Activated CD8-positive, alpha-beta memory T cell treated with anti-CD3 and anti-CD28 coated beads, Interleukin-2, amount 10 ng/mL, durations not matched to agents 7 days and 5 days (primary cell): ENCODE results near the gene HAL. TPM values are rescaled to one million over a fixed set of nuclear protein-coding genes. Genes with fewer than 3 reads are reported as not detected.
"Not testable (repeated sequence)": the region's sequence is repeated elsewhere in the genome, so short reads cannot be mapped to it uniquely, and the experiment has no call there.

Experiments
- ATAC-seq: fragments of 150-1000 bp; cut with Tn5 transposase; one replicate; pipeline ENCODE4 v1.10.0; 2021; ENCODE audit warnings: moderate library complexity
- CTCF ChIA-PET: fragments of 350-600 bp; sonication (Branson Sonifier 250); formaldehyde crosslinking; loops from one replicate; lab custom pipeline; 2021; ENCODE audit warnings: antibody characterized with exemption; lab: Charles Lee
- DNase-seq: peaks from one replicate; pipeline ENCODE4 v3.0.0-alpha.2; 2020
- H3K27ac Mint-ChIP-seq: one replicate; pipeline ENCODE4 v1.8.0; 2021; ENCODE audit warnings: mild to moderate bottlenecking, mixed read lengths
- H3K27me3 Mint-ChIP-seq: one replicate; pipeline ENCODE4 v1.8.0; 2021; ENCODE audit warnings: mixed read lengths
- H3K36me3 Mint-ChIP-seq: one replicate; pipeline ENCODE4 v1.8.0; 2021; ENCODE audit warnings: mild to moderate bottlenecking, mixed read lengths
- H3K4me1 Mint-ChIP-seq: one replicate; pipeline ENCODE4 v1.8.0; 2021; ENCODE audit warnings: mixed read lengths
- H3K4me3 Mint-ChIP-seq: one replicate; pipeline ENCODE4 v1.8.0; 2021; ENCODE audit warnings: mild to moderate bottlenecking, moderate library complexity, mixed read lengths
- H3K9me3 Mint-ChIP-seq: one replicate; pipeline ENCODE4 v1.8.0; 2022; ENCODE audit warnings: low read depth, mixed read lengths
- total RNA-seq, 2 experiments: library from RNA; stranded (reverse); gene quantifications; one replicate each; pipeline ENCODE4 v1.2.3, GENCODE V29; 2021

HAL gene
- total RNA-seq, 2 experiments from 2014 or later = 0.16 to 0.38 TPM

DNA sequence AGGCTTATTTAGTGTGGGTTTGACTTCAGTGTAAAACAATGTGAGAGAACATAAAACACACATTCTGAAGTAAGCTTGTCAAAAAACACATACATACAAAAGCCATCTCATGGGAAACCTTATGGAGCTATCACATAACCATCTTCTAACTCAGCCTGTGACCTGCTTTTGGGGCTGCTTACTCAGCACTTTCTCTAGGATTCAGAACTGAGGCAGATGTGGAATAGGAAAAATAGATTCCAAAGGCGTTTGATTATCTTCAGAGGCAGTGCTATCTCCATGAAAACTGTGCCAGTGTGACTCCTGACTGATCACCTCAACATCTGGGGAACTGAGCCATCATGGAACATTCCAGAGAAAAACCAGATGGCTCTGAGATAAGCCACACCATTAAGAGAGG is 13.5 kb downstream of the HAL start:
- H3K27ac Mint-ChIP-seq = no peak overlapping the region
- no peak overlapping the region for H3K4me3 Mint-ChIP-seq
- DNase-seq (peak; percentile 30), ATAC-seq (no peak)
- H3K36me3 Mint-ChIP-seq = no peaks in the 10 kb centered on the region
- CTCF ChIA-PET = interaction anchor here (1.6 kb wide), 1 partner anchor 16 kb away, joined by 3 read pairs; no protein-coding TSS in a partner anchor
- H3K9me3 Mint-ChIP-seq = no peaks in the 10 kb centered on the region
- H3K27me3 Mint-ChIP-seq = no peaks in the 10 kb centered on the region
- H3K4me1 Mint-ChIP-seq = no peaks in the 10 kb centered on the region

DNA sequence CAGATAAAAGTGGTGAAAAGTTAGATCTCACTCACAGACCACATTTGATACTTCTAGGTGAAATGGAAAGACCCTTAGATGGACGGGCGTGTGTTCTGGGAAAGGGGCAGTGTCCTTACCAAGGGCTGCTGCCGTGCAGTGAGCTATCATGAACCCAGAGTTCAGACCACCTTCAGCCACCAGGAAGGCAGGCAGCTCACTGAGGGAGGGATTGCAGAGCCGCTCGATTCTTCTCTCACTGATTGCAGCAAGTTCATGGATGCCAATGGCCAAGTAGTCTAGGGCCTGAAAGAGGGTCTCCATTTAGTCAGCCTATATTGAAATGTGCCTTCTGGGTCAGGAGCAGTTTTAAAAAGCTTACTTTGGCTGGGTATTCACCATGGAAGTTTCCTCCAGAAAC is 15.7 kb downstream of the HAL start:
- H3K4me3 Mint-ChIP-seq = no peak overlapping the region
- CTCF ChIA-PET = no interaction called here
- no peaks in the 10 kb centered on the region for H3K27me3 Mint-ChIP-seq
- no peak for ATAC-seq
- DNase-seq = peak; percentile 12
- H3K4me1 Mint-ChIP-seq = no peaks in the 10 kb centered on the region
- no peaks in the 10 kb centered on the region for H3K9me3 Mint-ChIP-seq
- H3K27ac Mint-ChIP-seq = no peak overlapping the region
- no peaks in the 10 kb centered on the region for H3K36me3 Mint-ChIP-seq

DNA sequence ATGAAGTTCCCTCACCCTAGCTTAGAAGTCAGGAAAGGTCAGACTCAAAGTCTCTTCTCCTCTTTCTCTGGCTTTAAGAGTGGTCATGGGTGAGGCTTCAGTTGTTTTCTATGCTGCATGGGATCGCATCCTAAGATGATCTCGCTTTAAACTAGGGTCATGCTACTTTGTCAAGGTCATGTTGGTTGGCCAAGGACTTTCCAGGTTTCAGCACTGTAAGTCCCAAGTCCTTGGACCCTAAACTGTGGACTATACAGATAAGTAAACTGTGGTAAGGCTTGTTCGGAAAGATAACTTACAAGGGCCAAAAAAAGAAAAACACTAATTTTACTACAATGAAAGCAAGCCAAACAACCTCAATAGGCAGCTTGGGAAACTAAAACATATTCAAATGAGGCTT is 17.4 kb downstream of the HAL start:
- no peak overlapping the region for H3K4me3 Mint-ChIP-seq
- CTCF ChIA-PET = interaction anchor here (1.3 to 2.1 kb wide), 2 partner anchors 14 to 20 kb away, joined by 3 to 7 read pairs; no protein-coding TSS in a partner anchor

GRCh38 chr12:95978351-95978750 is 17.8 kb downstream of the HAL start:
- Mint-ChIP-seq H3K4me3 (no peak overlapping the region), H3K27me3 (no peaks in the 10 kb centered on the region), H3K4me1 (no peaks in the 10 kb centered on the region), H3K27ac (no peak overlapping the region), H3K36me3 (no peaks in the 10 kb centered on the region), H3K9me3 (no peaks in the 10 kb centered on the region)
- DNase-seq (peak; percentile 27), ATAC-seq (no peak)
- CTCF ChIA-PET = interaction anchor here (2.1 kb wide), 1 partner anchor 20 kb away, joined by 7 read pairs; no protein-coding TSS in a partner anchor

More for the DNA sequence above, 17.4 kb downstream of the HAL start:
- ATAC-seq (no peak), DNase-seq (peak; percentile 7)
- H3K9me3 Mint-ChIP-seq = no peaks in the 10 kb centered on the region
- H3K36me3 Mint-ChIP-seq = no peaks in the 10 kb centered on the region
- H3K4me1 Mint-ChIP-seq = no peaks in the 10 kb centered on the region
- no peak overlapping the region for H3K27ac Mint-ChIP-seq
- H3K27me3 Mint-ChIP-seq = no peaks in the 10 kb centered on the region

GRCh38 chr12:95977764-95978305 is 18.3 kb downstream of the HAL start:
- Mint-ChIP-seq H3K4me3 (no peak overlapping the region), H3K27ac (no peak overlapping the region), H3K27me3 (no peaks in the 10 kb centered on the region), H3K9me3 (no peaks in the 10 kb centered on the region), H3K36me3 (no peaks in the 10 kb centered on the region), H3K4me1 (no peaks in the 10 kb centered on the region)
- no peak for ATAC-seq
- peak; percentile 40 for DNase-seq
- CTCF ChIA-PET = interaction anchor here (1.1 to 2.1 kb wide), 2 partner anchors 21 to 23 kb away, joined by 3 to 7 read pairs; no protein-coding TSS in a partner anchor

- Mint-ChIP-seq H3K36me3 (no peaks in the 10 kb centered on the region), H3K9me3 (no peaks in the 10 kb centered on the region), H3K4me1 (no peaks in the 10 kb centered on the region), H3K4me3 (no peak overlapping the region), H3K27ac (no peak overlapping the region), H3K27me3 (no peaks in the 10 kb centered on the region)
- DNase-seq (no peak), ATAC-seq (no peak)
- CTCF ChIA-PET = interaction anchor here (1.1 kb wide), 1 partner anchor 24 kb away, joined by 3 read pairs; no protein-coding TSS in a partner anchor
These were observed 19.7 kb downstream of the HAL start for GRCh38 chr12:95976416-95976832.

GRCh38 chr12:95975491-95975890 is 20.7 kb downstream of the HAL start:
- CTCF ChIA-PET = interaction anchor here (2.2 kb wide), 1 partner anchor 24 kb away, joined by 5 read pairs; no protein-coding TSS in a partner anchor
- Mint-ChIP-seq H3K9me3 (no peaks in the 10 kb centered on the region), H3K27ac (no peak overlapping the region), H3K4me3 (no peak overlapping the region), H3K27me3 (no peaks in the 10 kb centered on the region), H3K36me3 (no peaks in the 10 kb centered on the region), H3K4me1 (no peaks in the 10 kb centered on the region)
- ATAC-seq = no peak
- no peak for DNase-seq

- Mint-ChIP-seq H3K4me1 (no peaks in the 10 kb centered on the region), H3K27me3 (no peaks in the 10 kb centered on the region), H3K27ac (no peak overlapping the region), H3K36me3 (no peaks in the 10 kb centered on the region), H3K4me3 (no peak overlapping the region), H3K9me3 (no peaks in the 10 kb centered on the region)
- CTCF ChIA-PET = interaction anchor here (2.2 kb wide), 1 partner anchor 25 kb away, joined by 5 read pairs; no protein-coding TSS in a partner anchor
- DNase-seq (no peak), ATAC-seq (no peak)
These were observed 21.8 kb downstream of the HAL start for GRCh38 chr12:95974358-95974757.

DNA sequence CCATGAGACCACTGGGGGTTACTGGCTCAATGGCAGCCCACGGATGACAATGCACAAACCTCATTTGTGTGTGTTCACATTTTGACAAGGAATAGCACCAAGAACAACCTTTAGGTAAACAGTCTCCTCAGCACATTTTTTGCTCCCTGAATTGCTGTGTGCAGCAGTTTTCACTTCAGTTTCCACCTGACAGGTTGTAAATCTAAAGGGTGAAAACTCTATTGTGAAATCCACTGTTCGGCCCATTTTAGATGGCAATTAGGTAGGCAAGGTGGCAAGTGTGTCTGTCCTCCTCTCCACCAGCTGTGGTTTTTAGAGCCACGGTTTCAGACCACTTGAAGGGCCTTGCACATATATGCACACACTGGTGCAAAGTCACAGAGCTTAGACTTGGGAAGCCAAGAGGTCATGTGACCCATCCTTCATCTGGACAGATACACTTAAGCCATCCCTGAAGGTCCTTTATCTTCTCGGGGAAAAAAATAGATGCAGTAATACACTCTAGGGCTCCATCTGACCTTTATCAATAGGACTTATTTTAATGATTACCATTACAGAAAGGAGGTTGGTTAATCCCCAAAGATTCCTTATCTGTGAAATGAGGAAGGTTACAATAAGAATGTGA is 23.2 kb downstream of the HAL start:
- no peak for ATAC-seq
- Mint-ChIP-seq H3K9me3 (no peaks in the 10 kb centered on the region), H3K27me3 (no peaks in the 10 kb centered on the region), H3K4me3 (no peak overlapping the region), H3K4me1 (no peaks in the 10 kb centered on the region), H3K27ac (no peak overlapping the region), H3K36me3 (no peaks in the 10 kb centered on the region)
- CTCF ChIA-PET = no interaction called here
- DNase-seq = no peak

DNA sequence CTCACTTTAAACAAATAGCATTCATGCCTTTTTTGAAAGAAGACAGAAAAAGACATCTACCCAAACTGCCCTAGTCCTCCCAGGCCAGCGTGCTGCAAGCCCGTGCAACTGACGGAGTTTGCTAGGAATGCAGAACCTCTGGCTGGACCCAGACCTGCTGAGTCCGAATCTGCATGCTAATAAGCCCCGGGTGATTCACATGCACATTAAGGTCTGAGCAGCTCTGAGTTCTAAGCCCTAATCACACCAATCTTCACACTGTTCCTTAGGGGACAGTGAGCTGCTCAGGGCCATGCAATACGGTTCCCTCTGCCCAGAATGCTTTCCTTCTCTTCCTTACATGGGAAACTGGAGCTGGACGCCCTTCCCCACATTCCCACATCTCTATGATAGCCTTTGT is 25.2 kb downstream of the HAL start:
- CTCF ChIA-PET = interaction anchor here (1.1 kb wide), 1 partner anchor 53 kb away, joined by 3 read pairs; no protein-coding TSS in a partner anchor
- Mint-ChIP-seq H3K4me1 (no peaks in the 10 kb centered on the region), H3K4me3 (no peak overlapping the region), H3K27ac (no peak overlapping the region), H3K27me3 (no peaks in the 10 kb centered on the region), H3K9me3 (no peaks in the 10 kb centered on the region), H3K36me3 (no peaks in the 10 kb centered on the region)
- ATAC-seq (no peak), DNase-seq (no peak)

- ATAC-seq, H3K4me3 Mint-ChIP-seq, CTCF ChIA-PET: not testable (repeated sequence)
These were observed 27.0 kb downstream of the HAL start for GRCh38 chr12:95969116-95969515.

DNA sequence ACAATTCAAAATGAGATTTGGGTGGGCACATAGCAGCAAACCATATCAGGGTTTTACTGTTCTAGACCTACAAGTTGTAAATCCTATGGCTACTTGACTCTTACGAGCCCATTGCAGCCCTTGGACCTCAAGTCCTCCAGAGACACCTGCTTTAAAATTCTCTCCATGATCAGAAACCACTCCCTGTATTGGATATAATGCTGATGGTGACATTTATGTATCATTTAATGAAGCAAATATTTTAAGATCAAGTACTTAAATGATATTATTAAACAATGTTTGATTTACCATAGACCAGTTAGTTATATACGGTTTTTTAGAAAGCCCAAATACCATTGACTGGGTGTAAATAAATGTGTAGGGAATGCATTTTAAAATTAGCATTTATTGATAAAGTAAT is 28.8 kb downstream of the HAL start:
- no peaks in the 10 kb centered on the region for H3K9me3 Mint-ChIP-seq
- H3K4me3 Mint-ChIP-seq = no peak overlapping the region
- H3K4me1 Mint-ChIP-seq = no peaks in the 10 kb centered on the region
- no peaks in the 10 kb centered on the region for H3K27me3 Mint-ChIP-seq
- DNase-seq = no peak
- no peak for ATAC-seq
- H3K27ac Mint-ChIP-seq = no peak overlapping the region
- CTCF ChIA-PET = no interaction called here
- no peaks in the 10 kb centered on the region for H3K36me3 Mint-ChIP-seq

More at GRCh38 chr12:95969116-95969515, 27.0 kb downstream of the HAL start:
- not testable (repeated sequence) for H3K9me3 Mint-ChIP-seq, H3K27ac Mint-ChIP-seq, H3K4me1 Mint-ChIP-seq, H3K36me3 Mint-ChIP-seq, DNase-seq, H3K27me3 Mint-ChIP-seq

DNA sequence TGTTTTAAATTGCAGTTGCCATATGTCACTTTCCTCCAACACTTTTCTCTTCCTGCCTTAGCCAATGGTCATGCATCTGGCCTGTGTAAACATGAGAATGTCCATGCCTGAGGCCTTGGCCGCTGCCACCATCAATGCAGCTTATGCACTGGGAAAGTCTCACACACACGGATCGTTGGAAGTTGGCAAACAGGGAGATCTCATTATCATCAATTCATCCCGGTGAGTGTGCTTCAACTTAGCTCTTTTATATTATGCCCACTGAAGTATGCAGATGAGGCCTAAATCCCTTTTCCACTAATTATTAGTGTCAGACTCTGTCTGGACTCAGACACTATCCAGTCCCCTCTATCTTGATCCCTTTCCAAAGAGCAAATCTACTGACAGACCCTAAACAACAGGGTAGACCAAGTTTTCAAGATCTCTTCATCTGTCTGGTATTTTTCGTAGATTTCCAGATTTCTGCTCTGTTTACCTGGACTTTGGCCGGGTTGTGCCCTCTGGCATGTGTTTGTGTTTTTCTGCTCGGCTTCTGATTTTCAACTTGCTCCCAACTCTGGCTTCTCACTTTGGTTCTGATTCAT is 29.8 kb downstream of the HAL start:
- no peak overlapping the region for H3K27ac Mint-ChIP-seq
- H3K36me3 Mint-ChIP-seq = no peaks in the 10 kb centered on the region
- CTCF ChIA-PET = interaction anchor here (1.0 to 1.8 kb wide), 2 partner anchors 48 to 54 kb away, joined by 3 to 7 read pairs; no protein-coding TSS in a partner anchor
- DNase-seq (no peak), ATAC-seq (no peak)
- H3K9me3 Mint-ChIP-seq = no peaks in the 10 kb centered on the region
- H3K4me1 Mint-ChIP-seq = no peaks in the 10 kb centered on the region
- H3K27me3 Mint-ChIP-seq = no peaks in the 10 kb centered on the region
- H3K4me3 Mint-ChIP-seq = no peak overlapping the region
